Measurements from ENCODE around the gene TICAM2. TPM values are rescaled to one million over a fixed set of nuclear protein-coding genes. Genes with fewer than 3 reads are reported as not detected.

TICAM2 gene
- total and polyA plus RNA-seq, 4 experiments from 2014 or later: 0.52 to 1.6 (median 1.3) TPM; not detected in 1

- Mint-ChIP-seq H3K9me3 (no peaks in the 10 kb centered on the region), H3K4me3 (no peak overlapping the region), H3K27ac (no peak overlapping the region), H3K36me3 (no peaks in the 10 kb centered on the region), H3K27me3 (peaks cover 4 to 13% of the 10 kb centered on the region in 2 donors), H3K4me1 (peaks cover 3 to 4% (median 3%) of the 10 kb centered on the region in 4 donors)
- no peaks in the 10 kb centered on the region for H3K27me3 ChIP-seq (ENCODE audit: insufficient read depth, low read length)
- DNase-seq: no peak
- no peak overlapping the region for H3K27ac ChIP-seq (ENCODE audit: low read depth, low read length)
- no peak overlapping the region for H3K4me3 ChIP-seq (ENCODE audit: low read length in 2 of 2)
- H3K36me3 ChIP-seq (ENCODE audit: insufficient read depth, low read length): no peaks in the 10 kb centered on the region
- intact Hi-C loops (cut with micrococcal nuclease): no loop called here
- ChIA-PET CTCF (ENCODE audit: partially characterized antibody) (no interaction called here), POLR2A (ENCODE audit: partially characterized antibody) (no interaction called here)
- no peaks in the 10 kb centered on the region for H3K9me3 ChIP-seq (ENCODE audit: control insufficient read depth in 1 of 2, low read length in 2 of 2)
- peaks cover 4% of the 10 kb centered on the region for H3K4me1 ChIP-seq (ENCODE audit: insufficient read depth, low read length)
Observed at GRCh38 chr5:115639377-115639776, 37.1 kb upstream of the TICAM2 start.

GRCh38 chr5:115637507-115637906 lies 35.2 kb upstream of the TICAM2 start:
- H3K4me1 Mint-ChIP-seq: peaks cover 6 to 7% (median 6%) of the 10 kb centered on the region in 4 donors
- POLR2A ChIA-PET (ENCODE audit: partially characterized antibody): no interaction called here

GRCh38 chr5:115636008-115636407 lies 33.7 kb upstream of the TICAM2 start:
- H3K36me3 Mint-ChIP-seq: no peaks in the 10 kb centered on the region
- H3K27me3 Mint-ChIP-seq: peaks cover 0 to 6% of the 10 kb centered on the region in 2 donors
- peaks cover 6 to 7% (median 6%) of the 10 kb centered on the region in 4 donors for H3K4me1 Mint-ChIP-seq
- H3K9me3 ChIP-seq (ENCODE audit: control insufficient read depth in 1 of 2, low read length in 2 of 2): no peaks in the 10 kb centered on the region
- H3K9me3 Mint-ChIP-seq: no peaks in the 10 kb centered on the region
- H3K4me1 ChIP-seq (ENCODE audit: insufficient read depth, low read length): peaks cover 7% of the 10 kb centered on the region
- ChIA-PET CTCF (ENCODE audit: partially characterized antibody) (interaction anchor here (0.7 to 3.5 kb wide), 8 partner anchors 8 to 432 kb away, joined by 3 to 26 read pairs (median 9); partner anchors contain the start of genes AP3S1 and ATG12), POLR2A (ENCODE audit: partially characterized antibody) (no interaction called here)
- H3K27me3 ChIP-seq (ENCODE audit: insufficient read depth, low read length): no peaks in the 10 kb centered on the region
- H3K36me3 ChIP-seq (ENCODE audit: insufficient read depth, low read length): no peaks in the 10 kb centered on the region
- no peak overlapping the region for H3K4me3 ChIP-seq (ENCODE audit: low read length in 2 of 2)
- H3K27ac Mint-ChIP-seq: no peak overlapping the region
- intact Hi-C loops (cut with micrococcal nuclease): no loop called here
- DNase-seq: no peak
- H3K4me3 Mint-ChIP-seq: no peak overlapping the region
- H3K27ac ChIP-seq (ENCODE audit: low read depth, low read length): no peak overlapping the region

More at GRCh38 chr5:115637507-115637906, 35.2 kb upstream of the TICAM2 start:
- Mint-ChIP-seq H3K4me3 (no peak overlapping the region), H3K27me3 (peaks cover 0 to 4% of the 10 kb centered on the region in 2 donors), H3K9me3 (no peaks in the 10 kb centered on the region), H3K27ac (no peak overlapping the region), H3K36me3 (no peaks in the 10 kb centered on the region)
- no peaks in the 10 kb centered on the region for H3K36me3 ChIP-seq (ENCODE audit: insufficient read depth, low read length)
- CTCF ChIA-PET (ENCODE audit: partially characterized antibody): interaction anchor here (0.9 kb wide), 1 partner anchor 201 kb away, joined by 3 read pairs; no protein-coding TSS in a partner anchor
- H3K27me3 ChIP-seq (ENCODE audit: insufficient read depth, low read length): no peaks in the 10 kb centered on the region
- no peak overlapping the region for H3K27ac ChIP-seq (ENCODE audit: low read depth, low read length)
- intact Hi-C loops (cut with micrococcal nuclease): no loop called here
- H3K9me3 ChIP-seq (ENCODE audit: control insufficient read depth in 1 of 2, low read length in 2 of 2): no peaks in the 10 kb centered on the region
- no peak overlapping the region for H3K4me3 ChIP-seq (ENCODE audit: low read length in 2 of 2)
- peaks cover 7% of the 10 kb centered on the region for H3K4me1 ChIP-seq (ENCODE audit: insufficient read depth, low read length)
- no peak for DNase-seq

- Mint-ChIP-seq H3K4me1 (peaks cover 6 to 7% (median 6%) of the 10 kb centered on the region in 4 donors), H3K4me3 (peak overlapping the region; percentile 45 to 87 (median 72)), H3K36me3 (no peaks in the 10 kb centered on the region), H3K27me3 (peaks cover 0 to 2% of the 10 kb centered on the region in 2 donors), H3K9me3 (no peaks in the 10 kb centered on the region), H3K27ac (peak overlapping the region in 6 of 7 donors; percentile 42 to 85 (median 60))
- CTCF ChIA-PET (ENCODE audit: partially characterized antibody): interaction anchor here (0.6 to 3.5 kb wide), 15 partner anchors 10 to 445 kb away, joined by 3 to 26 read pairs (median 4); partner anchors contain the start of genes AP3S1 and ATG12
- Histone ChIP-seq H3K9me3 (ENCODE audit: control insufficient read depth in 1 of 2, low read length in 2 of 2) (no peaks in the 10 kb centered on the region), H3K27me3 (ENCODE audit: insufficient read depth, low read length) (no peaks in the 10 kb centered on the region), H3K36me3 (ENCODE audit: insufficient read depth, low read length) (no peaks in the 10 kb centered on the region), H3K4me3 (ENCODE audit: low read length in 2 of 2) (peak overlapping the region in 1 of 2 donors; percentile 10), H3K4me1 (ENCODE audit: insufficient read depth, low read length) (peaks cover 7% of the 10 kb centered on the region), H3K27ac (ENCODE audit: low read depth, low read length) (peak overlapping the region; percentile 26)
- intact Hi-C loops (cut with micrococcal nuclease): loop anchor here (1.0 to 5.0 kb wide), 4 partner anchors 197 to 1313 kb away; no protein-coding TSS in a partner anchor
- POLR2A ChIA-PET (ENCODE audit: partially characterized antibody): interaction anchor here (0.5 to 0.9 kb wide), 3 partner anchors 8 to 204 kb away, joined by 3 to 4 read pairs (median 3); partner anchors contain the start of gene TMED7
- peak; percentile 72 to 78 (median 75) for DNase-seq
Observed at GRCh38 chr5:115634343-115635132, 32.3 kb upstream of the TICAM2 start.

GRCh38 chr5:115629903-115630302 lies 27.6 kb upstream of the TICAM2 start:
- ChIA-PET POLR2A (ENCODE audit: partially characterized antibody) (no interaction called here), CTCF (ENCODE audit: partially characterized antibody) (interaction anchor here (1.2 to 3.0 kb wide), 3 partner anchors 201 to 439 kb away, joined by 3 to 13 read pairs (median 9); no protein-coding TSS in a partner anchor)
- peaks cover 0 to 8% of the 10 kb centered on the region in 2 donors for H3K36me3 Mint-ChIP-seq
- Histone ChIP-seq H3K4me3 (ENCODE audit: low read length in 2 of 2) (no peak overlapping the region), H3K36me3 (ENCODE audit: insufficient read depth, low read length) (no peaks in the 10 kb centered on the region), H3K27me3 (ENCODE audit: insufficient read depth, low read length) (no peaks in the 10 kb centered on the region), H3K4me1 (ENCODE audit: insufficient read depth, low read length) (peaks cover 18% of the 10 kb centered on the region), H3K9me3 (ENCODE audit: control insufficient read depth in 1 of 2, low read length in 2 of 2) (no peaks in the 10 kb centered on the region), H3K27ac (ENCODE audit: low read depth, low read length) (no peak overlapping the region)
- peaks cover 7 to 19% (median 13%) of the 10 kb centered on the region in 4 donors for H3K4me1 Mint-ChIP-seq
- peak overlapping the region in 1 of 8 donors; percentile 26 for H3K4me3 Mint-ChIP-seq
- peaks cover 0 to 2% of the 10 kb centered on the region in 2 donors for H3K27me3 Mint-ChIP-seq
- H3K9me3 Mint-ChIP-seq: no peaks in the 10 kb centered on the region
- intact Hi-C loops (cut with micrococcal nuclease): loop anchor here (5.0 kb wide), 1 partner anchor 1317 kb away; no protein-coding TSS in a partner anchor
- no peak overlapping the region for H3K27ac Mint-ChIP-seq
- no peak for DNase-seq

GRCh38 chr5:115627295-115627865 lies 25.1 kb upstream of the TICAM2 start:
- Histone ChIP-seq H3K9me3 (ENCODE audit: control insufficient read depth in 1 of 2, low read length in 2 of 2) (no peaks in the 10 kb centered on the region), H3K4me1 (ENCODE audit: insufficient read depth, low read length) (peaks cover 35% of the 10 kb centered on the region), H3K36me3 (ENCODE audit: insufficient read depth, low read length) (no peaks in the 10 kb centered on the region), H3K4me3 (ENCODE audit: low read length in 2 of 2) (no peak overlapping the region), H3K27ac (ENCODE audit: low read depth, low read length) (peak overlapping the region; percentile 57), H3K27me3 (ENCODE audit: insufficient read depth, low read length) (no peaks in the 10 kb centered on the region)
- Mint-ChIP-seq H3K4me3 (peak overlapping the region in 3 of 8 donors; percentile 14 to 23 (median 14)), H3K36me3 (peaks cover 0 to 14% of the 10 kb centered on the region in 2 donors), H3K4me1 (peaks cover 7 to 14% (median 10%) of the 10 kb centered on the region in 4 donors), H3K9me3 (no peaks in the 10 kb centered on the region), H3K27ac (peak overlapping the region; percentile 7 to 78 (median 60)), H3K27me3 (peaks cover 0 to 2% of the 10 kb centered on the region in 2 donors)
- CTCF ChIA-PET (ENCODE audit: partially characterized antibody): interaction anchor here (2.0 to 3.0 kb wide), 2 partner anchors 441 to 458 kb away, joined by 6 to 13 read pairs; partner anchors contain the start of gene COMMD10
- POLR2A ChIA-PET (ENCODE audit: partially characterized antibody): interaction anchor here (1.7 to 7.2 kb wide), 3 partner anchors 83 to 458 kb away, joined by 7 to 59 read pairs (median 35); partner anchors contain the start of genes AP3S1, ATG12, COMMD10 and FEM1C
- intact Hi-C loops (cut with micrococcal nuclease): no loop called here
- DNase-seq: no peak

Measured in CD4-positive, alpha-beta memory T cell (primary cell).